Vagina (tissue), 2 donors: ENCODE data around the gene WASL. TPM values are rescaled to one million over a fixed set of nuclear protein-coding genes. Genes with fewer than 3 reads are reported as not detected.

Source experiments
- DNase-seq, 2 donors: peaks; one replicate each; pipeline ENCODE4 v3.0.0-alpha.2; 2017; ENCODE audit errors: extremely low spot score in 2 of 2
- H3K27ac ChIP-seq: fragments of 200-600 bp; sonication (generic); one replicate; pipeline ENCODE4 v1.5.1; 2019
- H3K27me3 ChIP-seq: fragments of 200-600 bp; sonication (generic); one replicate; pipeline ENCODE4 v1.5.1; 2019
- H3K36me3 ChIP-seq, 2 donors: fragments of 200-600 bp; sonication (generic); one replicate each; pipeline ENCODE4 v1.5.1; 2017 to 2019
- H3K4me1 ChIP-seq: fragments of 200-600 bp; sonication (generic); one replicate; pipeline ENCODE4 v1.5.1; 2019
- H3K4me3 ChIP-seq, 2 donors: fragments of 200-600 bp; sonication (generic); 1 replicate in 1 of 2; 2 replicates in 1 of 2; pipeline ENCODE4 v1.5.1; 2016 to 2019
- H3K9me3 ChIP-seq: fragments of 200-600 bp; sonication (generic); one replicate; pipeline ENCODE4 v1.5.1; 2019
- CTCF ChIP-seq, 3 experiments: fragments of 450-650 bp in 2 of 3; fragments of 200-600 bp in 1 of 3; sonication (generic) in 1 of 3; IDR thresholded peaks; one replicate each; pipeline ENCODE4 v1.5.1; 2017 to 2019; ENCODE audit warnings: antibody characterized with exemption in 3 of 3, mild to moderate bottlenecking in 2 of 3, moderate library complexity in 2 of 3
- POLR2A ChIP-seq, 2 donors: fragments of 450-650 bp; IDR thresholded peaks; one replicate each; pipeline ENCODE4 v1.6.1; 2017; ENCODE audit warnings: antibody characterized with exemption in 2 of 2, mild to moderate bottlenecking in 2 of 2, moderate library complexity in 2 of 2
- POLR2AphosphoS5 ChIP-seq, 2 donors: sonication (generic); formaldehyde crosslinking; IDR thresholded peaks; one replicate each; pipeline ENCODE4 v1.9.0; 2017; ENCODE audit warnings: antibody characterized with exemption in 2 of 2, mild to moderate bottlenecking in 2 of 2, low read depth in 1 of 2; ENCODE audit not compliant: insufficient read depth in 1 of 2
- intact Hi-C: fragments of 100-400 bp; cut with DNase I; formaldehyde crosslinking; loops from one replicate; pipeline ENCODE4 v1.15.1; 2023
- total RNA-seq: library from RNA; depleted of rRNA; stranded (reverse); fragments of >200 nt; gene quantifications from one replicate; pipeline ENCODE4 v1.2.3, GENCODE V29; 2016

Gene WASL
- total RNA-seq, 1 donor from 2014 or later: 24.8 TPM

GRCh38 chr7:123677061-123677715, 71.6 kb downstream of the WASL start:
- TF ChIP-seq CTCF (IDR thresholded peaks at IDR 0.05) (no peak), POLR2AphosphoS5 (IDR thresholded peaks at IDR 0.05; ENCODE audit: insufficient read depth in 1 of 2, low read depth in 1 of 2) (no peak), POLR2A (IDR thresholded peaks at IDR 0.05) (no peak)
- Histone ChIP-seq H3K4me1 (peaks cover 13% of the 10 kb centered on the region), H3K4me3 (no peak overlapping the region), H3K27ac (no peak overlapping the region), H3K36me3 (peaks cover 0 to 5% of the 10 kb centered on the region in 2 donors), H3K27me3 (no peaks in the 10 kb centered on the region), H3K9me3 (no peaks in the 10 kb centered on the region)
- intact Hi-C loops: no loop called here
- DNase-seq: no peak

GRCh38 chr7:123675181-123675473, 73.7 kb downstream of the WASL start:
- Histone ChIP-seq H3K9me3 (no peaks in the 10 kb centered on the region), H3K4me3 (no peak overlapping the region), H3K27ac (no peak overlapping the region), H3K4me1 (peaks cover 13% of the 10 kb centered on the region), H3K36me3 (no peaks in the 10 kb centered on the region), H3K27me3 (no peaks in the 10 kb centered on the region)
- TF ChIP-seq POLR2A (IDR thresholded peaks at IDR 0.05) (no peak), POLR2AphosphoS5 (IDR thresholded peaks at IDR 0.05; ENCODE audit: insufficient read depth in 1 of 2, low read depth in 1 of 2) (peak in 1 of 2 donors; percentile 76), CTCF (IDR thresholded peaks at IDR 0.05) (no peak)
- no peak for DNase-seq
- intact Hi-C loops: no loop called here

GRCh38 chr7:123674399-123675180, 74.2 kb downstream of the WASL start:
- Histone ChIP-seq H3K36me3 (no peaks in the 10 kb centered on the region), H3K4me1 (peaks cover 13% of the 10 kb centered on the region), H3K27ac (no peak overlapping the region), H3K4me3 (no peak overlapping the region), H3K9me3 (no peaks in the 10 kb centered on the region), H3K27me3 (no peaks in the 10 kb centered on the region)
- intact Hi-C loops: no loop called here
- no peak for TF ChIP-seq POLR2A (IDR thresholded peaks at IDR 0.05)
- no peak for TF ChIP-seq CTCF (IDR thresholded peaks at IDR 0.05)
- TF ChIP-seq POLR2AphosphoS5 (IDR thresholded peaks at IDR 0.05; ENCODE audit: insufficient read depth in 1 of 2, low read depth in 1 of 2): peak in 1 of 2 donors; percentile 87
- no peak for DNase-seq

GRCh38 chr7:123673752-123674398, 74.9 kb downstream of the WASL start:
- intact Hi-C loops: no loop called here
- Histone ChIP-seq H3K27ac (peak overlapping the region; percentile 1), H3K36me3 (no peaks in the 10 kb centered on the region), H3K4me3 (no peak overlapping the region), H3K9me3 (no peaks in the 10 kb centered on the region), H3K4me1 (peaks cover 13% of the 10 kb centered on the region), H3K27me3 (no peaks in the 10 kb centered on the region)
- no peak for DNase-seq
- TF ChIP-seq POLR2AphosphoS5 (IDR thresholded peaks at IDR 0.05; ENCODE audit: insufficient read depth in 1 of 2, low read depth in 1 of 2): no peak
- TF ChIP-seq POLR2A (IDR thresholded peaks at IDR 0.05): no peak

- Histone ChIP-seq H3K27me3 (no peaks in the 10 kb centered on the region), H3K4me3 (no peak overlapping the region), H3K9me3 (no peaks in the 10 kb centered on the region), H3K4me1 (peaks cover 13% of the 10 kb centered on the region), H3K27ac (no peak overlapping the region), H3K36me3 (no peaks in the 10 kb centered on the region)
- intact Hi-C loops: no loop called here
- no peak for DNase-seq
- TF ChIP-seq POLR2A (IDR thresholded peaks at IDR 0.05) (no peak), POLR2AphosphoS5 (IDR thresholded peaks at IDR 0.05; ENCODE audit: insufficient read depth in 1 of 2, low read depth in 1 of 2) (no peak), CTCF (IDR thresholded peaks at IDR 0.05) (no peak)
Measured at GRCh38 chr7:123673137-123673732, 75.6 kb downstream of the WASL start.
